Colonic mucosa (tissue), 4 donors: ENCODE data around the gene GRK5. TPM values are rescaled to one million over a fixed set of nuclear protein-coding genes. Genes with fewer than 3 reads are reported as not detected.
A peak's percentile ranks its signal among the peaks of the same experiment; 100 is the strongest.
"Not testable (repeated sequence)": the region's sequence is repeated elsewhere in the genome, so short reads cannot be mapped to it uniquely, and the experiment has no call there.

Source experiments
- DNase-seq: peaks from one replicate; pipeline ENCODE4 v3.0.0-alpha.2; 2020
- H3K27ac ChIP-seq: fragments of 200-600 bp; one replicate; pipeline ENCODE4 v1.8.0; 2021
- H3K27me3 ChIP-seq: fragments of 200-600 bp; one replicate; pipeline ENCODE4 v1.8.0; 2021
- H3K36me3 ChIP-seq: fragments of 200-600 bp; one replicate; pipeline ENCODE4 v1.8.0; 2021
- H3K4me1 ChIP-seq: fragments of 200-600 bp; one replicate; pipeline ENCODE4 v1.8.0; 2021; ENCODE audit warnings: mild to moderate bottlenecking
- H3K4me3 ChIP-seq: fragments of 200-600 bp; one replicate; pipeline ENCODE4 v1.8.0; 2021
- H3K9ac ChIP-seq, 2 donors: one replicate each; pipeline ENCODE4 v1.7.0; 2013; ENCODE audit warnings: control low read depth in 2 of 2, low read depth in 2 of 2, low read length in 2 of 2
- H3K9me3 ChIP-seq: fragments of 200-600 bp; one replicate; pipeline ENCODE4 v1.8.0; 2021
- intact Hi-C: fragments of 100-400 bp; cut with DNase I; formaldehyde crosslinking; loops from one replicate; pipeline ENCODE4 v1.14.1; 2022
- total RNA-seq, 2 donors: library from RNA; stranded (reverse); fragmentation: NEBNext Ultra II Directional in 1 of 2; extraction: Animal tissue kit (Norgen Biotek cat#: 25700) in 1 of 2; gene quantifications; one replicate each; pipeline ENCODE4 v1.2.1, GENCODE V29; 2021
- TF ChIP-seq, protein P1 (sequence below): fragments of 200-600 bp; IDR thresholded peaks from one replicate; pipeline ENCODE4 v1.8.0; 2022; ENCODE audit warnings: antibody characterized with exemption, mild to moderate bottlenecking
- donor health status: healthy.
- donor health status: DM: no; HTN: no; CAD: no.
- donor health status: DM: no; HTN: no; CAD: no.

Gene GRK5
- total RNA-seq, 2 donors from 2014 or later: 4.6 to 12.7 TPM

DNA sequence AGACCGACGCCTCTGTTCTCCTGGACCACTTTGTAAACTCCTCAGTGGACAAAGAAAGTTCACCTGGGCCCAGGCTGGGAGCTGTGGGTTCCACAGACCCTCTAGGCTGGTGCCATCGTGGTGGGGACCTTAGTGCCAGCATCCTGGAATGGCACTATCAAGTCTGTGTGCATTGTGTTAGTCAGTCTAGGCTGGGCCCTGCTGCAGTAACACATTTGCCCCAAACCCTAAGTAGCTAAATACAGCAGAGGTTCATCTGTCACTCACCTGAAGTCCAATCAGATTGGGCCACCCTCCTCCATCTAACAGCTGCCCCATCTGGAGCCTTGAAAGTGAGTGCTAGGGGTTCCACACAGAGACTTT is 224.4 kb downstream of the GRK5 start:
- intact Hi-C loops: no loop called here
- Histone ChIP-seq H3K4me1 (no peaks in the 10 kb centered on the region), H3K4me3 (no peak overlapping the region), H3K9ac (no peak overlapping the region), H3K27me3 (no peaks in the 10 kb centered on the region), H3K9me3 (no peaks in the 10 kb centered on the region), H3K27ac (no peak overlapping the region), H3K36me3 (no peaks in the 10 kb centered on the region)
- no peak for DNase-seq
- TF ChIP-seq, protein P1, sequence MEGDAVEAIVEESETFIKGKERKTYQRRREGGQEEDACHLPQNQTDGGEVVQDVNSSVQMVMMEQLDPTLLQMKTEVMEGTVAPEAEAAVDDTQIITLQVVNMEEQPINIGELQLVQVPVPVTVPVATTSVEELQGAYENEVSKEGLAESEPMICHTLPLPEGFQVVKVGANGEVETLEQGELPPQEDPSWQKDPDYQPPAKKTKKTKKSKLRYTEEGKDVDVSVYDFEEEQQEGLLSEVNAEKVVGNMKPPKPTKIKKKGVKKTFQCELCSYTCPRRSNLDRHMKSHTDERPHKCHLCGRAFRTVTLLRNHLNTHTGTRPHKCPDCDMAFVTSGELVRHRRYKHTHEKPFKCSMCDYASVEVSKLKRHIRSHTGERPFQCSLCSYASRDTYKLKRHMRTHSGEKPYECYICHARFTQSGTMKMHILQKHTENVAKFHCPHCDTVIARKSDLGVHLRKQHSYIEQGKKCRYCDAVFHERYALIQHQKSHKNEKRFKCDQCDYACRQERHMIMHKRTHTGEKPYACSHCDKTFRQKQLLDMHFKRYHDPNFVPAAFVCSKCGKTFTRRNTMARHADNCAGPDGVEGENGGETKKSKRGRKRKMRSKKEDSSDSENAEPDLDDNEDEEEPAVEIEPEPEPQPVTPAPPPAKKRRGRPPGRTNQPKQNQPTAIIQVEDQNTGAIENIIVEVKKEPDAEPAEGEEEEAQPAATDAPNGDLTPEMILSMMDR: no peak

DNA sequence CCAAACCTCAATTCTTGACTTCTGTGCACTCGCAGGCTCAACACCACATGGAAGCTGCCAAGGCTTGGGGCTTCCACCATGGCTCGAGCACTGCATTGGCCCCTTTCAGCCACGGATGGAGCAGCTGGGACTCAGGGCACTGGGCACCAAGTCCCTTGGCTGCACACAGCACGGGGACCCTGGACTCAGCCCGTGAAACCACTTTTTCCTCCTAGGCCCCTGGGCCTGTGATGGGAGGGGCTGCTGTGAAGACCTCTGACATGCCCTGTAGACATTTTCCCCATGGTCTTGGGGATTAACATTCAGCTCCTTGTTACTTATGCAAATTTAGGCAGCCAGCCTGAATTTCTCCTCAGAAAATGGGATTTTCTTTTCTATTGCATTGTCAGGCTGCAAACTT is 227.6 kb downstream of the GRK5 start:
- intact Hi-C loops, H3K9ac ChIP-seq, H3K9me3 ChIP-seq, H3K4me3 ChIP-seq, H3K4me1 ChIP-seq, H3K36me3 ChIP-seq, DNase-seq, H3K27ac ChIP-seq, H3K27me3 ChIP-seq: not testable (repeated sequence)

DNA sequence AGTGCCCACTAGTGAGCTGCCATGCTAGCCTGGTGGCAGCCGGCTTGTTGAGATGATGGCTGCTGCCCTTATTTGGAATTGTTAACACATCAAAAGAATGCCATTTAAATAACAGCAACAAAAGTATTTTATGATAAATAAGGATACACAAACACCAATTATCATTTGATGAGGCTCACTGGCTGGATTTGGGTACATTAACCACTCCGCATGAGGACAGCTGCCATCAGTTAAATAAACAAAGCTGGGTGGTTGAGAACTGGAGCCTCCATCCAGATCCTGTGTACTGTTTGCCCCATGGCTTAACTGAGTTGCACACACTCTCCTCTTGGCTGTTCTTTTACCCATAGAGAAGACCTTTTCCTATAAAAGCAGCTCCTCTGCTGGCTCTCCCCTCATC is 231.3 kb downstream of the GRK5 start:
- Histone ChIP-seq H3K36me3 (no peaks in the 10 kb centered on the region), H3K27ac (no peak overlapping the region)

DNA sequence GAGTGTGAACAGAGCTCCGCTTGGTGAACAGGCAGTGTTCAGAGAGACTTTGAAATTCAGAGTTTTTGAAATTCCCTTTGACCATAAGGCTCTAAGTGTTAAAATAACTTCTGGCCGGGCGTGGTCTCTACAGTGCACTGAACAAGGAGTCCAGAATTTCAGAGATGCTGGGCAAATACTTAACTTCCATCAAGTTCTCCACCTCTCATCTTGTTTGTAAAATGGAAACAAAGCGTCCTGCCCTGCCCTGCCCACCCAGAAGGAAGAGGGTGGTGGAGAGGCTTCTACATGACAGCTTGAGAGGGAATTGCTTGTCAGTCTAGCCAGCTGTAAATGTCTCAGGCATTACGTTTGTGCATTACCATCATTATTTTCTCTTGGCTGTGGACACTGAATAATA is 232.6 kb downstream of the GRK5 start:
- Histone ChIP-seq H3K9me3 (no peaks in the 10 kb centered on the region), H3K9ac (no peak overlapping the region), H3K27me3 (no peaks in the 10 kb centered on the region), H3K4me3 (no peak overlapping the region), H3K4me1 (no peaks in the 10 kb centered on the region), H3K27ac (no peak overlapping the region), H3K36me3 (no peaks in the 10 kb centered on the region)
- TF ChIP-seq, protein P1: no peak
- DNase-seq: no peak
- intact Hi-C loops: no loop called here

More for the DNA sequence above, 231.3 kb downstream of the GRK5 start:
- Histone ChIP-seq H3K4me1 (no peaks in the 10 kb centered on the region), H3K9me3 (no peaks in the 10 kb centered on the region), H3K9ac (no peak overlapping the region), H3K4me3 (no peak overlapping the region), H3K27me3 (no peaks in the 10 kb centered on the region)
- no peak for DNase-seq
- intact Hi-C loops: no loop called here
- TF ChIP-seq, protein P1: no peak

DNA sequence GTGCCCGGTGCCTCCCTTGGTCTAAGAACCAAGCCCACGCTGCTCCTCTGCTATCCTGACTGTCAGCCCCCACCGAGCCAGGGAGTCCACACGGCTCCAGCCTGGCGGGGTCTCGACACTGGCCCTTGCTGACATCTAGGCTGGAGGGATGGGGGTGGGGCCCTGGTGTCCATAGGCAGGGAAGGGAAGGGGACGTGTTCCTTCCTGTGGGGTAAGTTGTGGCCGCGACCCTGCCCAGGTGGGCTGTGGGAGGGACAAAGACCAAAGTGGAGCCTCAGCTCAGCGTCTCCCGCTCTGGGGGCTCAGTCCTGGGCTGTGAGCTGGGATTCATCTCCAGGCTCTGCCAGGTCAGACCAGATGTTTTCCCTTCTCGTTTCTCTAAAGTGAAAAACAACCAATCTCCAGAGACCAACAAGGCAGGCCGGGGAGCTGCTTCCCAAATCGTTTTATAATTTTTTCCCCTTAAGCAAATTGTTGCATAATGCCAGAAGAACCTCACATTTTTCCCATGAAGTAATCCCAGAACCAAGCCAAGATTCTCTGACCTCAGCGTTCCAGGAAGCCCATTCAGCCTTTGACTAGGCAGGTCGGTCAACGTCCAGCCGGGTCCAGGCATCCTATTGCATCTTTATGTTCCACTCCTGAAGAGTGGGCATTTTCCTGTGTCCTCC is 233.9 kb downstream of the GRK5 start:
- Histone ChIP-seq H3K9ac (peak overlapping the region in 1 of 2 donors; percentile 35), H3K36me3 (no peaks in the 10 kb centered on the region), H3K4me3 (no peak overlapping the region), H3K27ac (no peak overlapping the region), H3K27me3 (no peaks in the 10 kb centered on the region), H3K4me1 (no peaks in the 10 kb centered on the region), H3K9me3 (no peaks in the 10 kb centered on the region)
- DNase-seq: no peak
- TF ChIP-seq, protein P1: no peak
- intact Hi-C loops: no loop called here

DNA sequence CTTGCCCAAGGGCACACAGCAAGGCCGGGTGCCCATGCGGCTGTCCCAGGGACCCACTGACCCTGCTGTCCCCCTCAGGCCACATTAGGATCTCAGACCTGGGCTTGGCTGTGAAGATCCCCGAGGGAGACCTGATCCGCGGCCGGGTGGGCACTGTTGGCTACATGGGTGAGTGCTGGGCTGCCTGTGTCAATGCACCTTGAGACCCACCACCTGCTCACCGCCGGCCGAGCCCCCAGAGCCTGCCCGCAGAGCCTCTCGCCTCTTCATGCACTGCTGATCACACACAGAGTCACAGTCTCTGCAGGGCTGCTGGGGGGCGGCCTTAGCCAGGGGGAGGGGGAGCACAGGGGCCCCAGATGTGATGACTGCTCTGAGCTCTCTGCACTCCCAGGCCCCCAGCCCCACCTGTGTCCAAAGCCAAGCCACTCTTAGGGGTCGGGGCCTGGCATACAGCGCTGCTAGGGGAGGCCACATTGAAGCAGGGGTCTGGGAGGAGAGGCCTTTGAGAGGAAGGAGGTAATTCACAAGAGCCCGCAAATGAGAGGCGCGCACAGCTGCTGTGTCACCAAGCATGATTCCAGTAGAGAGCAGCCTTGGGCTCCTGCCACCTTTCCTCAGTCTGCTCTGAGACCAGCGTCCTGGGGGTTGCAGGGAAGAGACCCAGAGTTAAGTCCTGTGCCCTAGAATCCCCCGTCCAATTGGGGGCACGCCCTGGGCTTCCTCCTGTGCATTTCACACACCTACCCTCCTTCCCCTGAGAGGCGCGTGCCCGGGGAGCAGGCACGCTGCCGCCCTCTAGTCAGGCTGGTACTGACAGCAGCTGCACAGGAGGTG is 234.8 kb downstream of the GRK5 start:
- Histone ChIP-seq H3K9me3 (no peaks in the 10 kb centered on the region), H3K36me3 (no peaks in the 10 kb centered on the region), H3K4me3 (no peak overlapping the region), H3K4me1 (no peaks in the 10 kb centered on the region), H3K9ac (peak overlapping the region in 1 of 2 donors; percentile 35), H3K27ac (no peak overlapping the region), H3K27me3 (no peaks in the 10 kb centered on the region)
- no peak for DNase-seq
- intact Hi-C loops: no loop called here
- TF ChIP-seq, protein P1: no peak
